HG03442 (cell line): ENCODE data around the gene DAGLA.

Source experiments
- ATAC-seq: cut with Tn5 transposase; IDR thresholded peaks from one replicate; pipeline ENCODE4 v1.9.1; 2021; ENCODE audit warnings: mild to moderate bottlenecking, moderate library complexity; ENCODE audit not compliant: unreplicated experiment

Gene DAGLA

DNA sequence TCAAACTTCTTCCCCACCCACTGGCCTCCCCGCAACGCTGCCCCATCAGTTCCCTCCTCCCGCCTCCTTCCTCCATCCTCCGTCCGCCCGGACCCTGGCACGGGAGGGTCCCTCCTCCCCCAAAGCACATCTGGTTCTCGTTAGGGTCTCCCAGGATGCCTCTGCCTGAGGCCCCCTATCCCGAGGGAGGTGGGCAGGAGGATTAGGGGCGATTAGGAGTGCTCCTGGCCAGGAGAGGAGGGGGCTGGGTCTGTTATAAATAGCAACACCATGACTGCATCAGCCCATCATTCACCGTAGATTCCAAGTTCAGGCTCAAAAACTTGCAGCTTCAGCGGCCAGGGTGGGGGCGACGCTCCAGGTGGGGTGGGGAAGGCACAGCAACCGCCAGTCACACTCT, 82.6 kb downstream of the DAGLA start:
- no peak for ATAC-seq

DNA sequence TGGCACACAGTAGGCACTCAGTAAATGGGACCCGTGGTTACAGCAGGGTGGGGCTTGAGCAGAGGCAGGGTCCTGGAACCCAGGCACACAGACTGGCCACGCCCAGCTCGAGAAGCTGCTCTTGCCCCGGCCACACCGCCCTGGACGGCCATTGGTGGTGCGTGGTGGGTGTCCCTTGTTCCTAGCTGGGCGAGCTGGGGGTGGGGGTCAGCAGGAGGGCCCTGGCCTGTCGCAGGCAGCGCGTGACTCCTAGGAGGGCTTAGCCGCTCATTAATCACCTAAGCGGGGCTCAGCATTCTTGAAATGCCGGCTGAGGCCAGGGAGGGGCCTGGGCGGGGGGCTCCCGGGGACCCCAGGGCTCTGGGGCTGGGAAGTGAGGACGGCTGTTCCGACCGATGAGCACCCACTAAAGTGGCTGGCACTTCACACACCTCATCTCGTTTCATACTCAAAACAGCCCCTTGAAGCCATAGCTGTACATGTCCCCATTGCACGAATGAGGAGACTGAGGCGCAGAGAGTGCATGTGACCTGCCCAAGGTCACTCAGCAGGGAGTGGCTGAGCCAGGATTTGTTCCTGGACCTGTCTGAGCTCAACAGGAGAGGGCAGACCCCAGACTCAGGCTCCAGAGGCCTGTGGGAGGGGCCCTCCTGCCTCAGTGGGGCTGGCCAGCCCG, 83.9 kb downstream of the DAGLA start:
- ATAC-seq = no peak

DNA sequence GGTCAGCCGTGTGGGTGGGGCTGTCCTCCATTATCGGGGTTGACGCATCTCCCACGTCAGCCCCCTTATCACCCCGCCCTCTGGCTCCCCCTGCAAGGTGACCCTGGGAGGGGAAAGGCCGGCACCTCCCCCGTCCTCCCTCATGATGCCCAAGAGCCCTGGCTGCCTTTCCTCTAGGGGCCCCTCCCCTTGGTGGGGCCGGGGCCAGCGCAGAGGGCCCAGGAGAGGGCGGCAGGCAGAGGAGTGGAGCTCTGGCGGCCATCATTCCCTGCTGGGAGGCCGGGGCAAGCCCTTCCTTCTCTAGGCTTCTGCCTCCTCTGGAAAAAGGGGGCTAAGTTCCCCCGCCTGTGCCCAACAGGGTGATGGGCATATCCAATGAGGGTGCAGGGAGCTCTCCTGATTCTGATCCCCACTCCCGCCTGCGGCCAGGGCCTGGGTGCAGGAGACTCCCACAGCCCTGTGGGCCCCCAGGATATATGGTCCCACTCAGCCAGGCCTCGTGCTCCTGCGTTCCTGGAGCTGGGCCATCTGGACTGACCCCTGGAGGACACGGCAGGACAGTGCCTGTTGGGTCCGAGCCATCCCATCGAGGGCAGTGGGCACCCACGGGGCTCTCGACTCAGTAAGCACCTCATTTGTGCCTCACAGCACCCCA, 84.5 kb downstream of the DAGLA start:
- no peak for ATAC-seq

DNA sequence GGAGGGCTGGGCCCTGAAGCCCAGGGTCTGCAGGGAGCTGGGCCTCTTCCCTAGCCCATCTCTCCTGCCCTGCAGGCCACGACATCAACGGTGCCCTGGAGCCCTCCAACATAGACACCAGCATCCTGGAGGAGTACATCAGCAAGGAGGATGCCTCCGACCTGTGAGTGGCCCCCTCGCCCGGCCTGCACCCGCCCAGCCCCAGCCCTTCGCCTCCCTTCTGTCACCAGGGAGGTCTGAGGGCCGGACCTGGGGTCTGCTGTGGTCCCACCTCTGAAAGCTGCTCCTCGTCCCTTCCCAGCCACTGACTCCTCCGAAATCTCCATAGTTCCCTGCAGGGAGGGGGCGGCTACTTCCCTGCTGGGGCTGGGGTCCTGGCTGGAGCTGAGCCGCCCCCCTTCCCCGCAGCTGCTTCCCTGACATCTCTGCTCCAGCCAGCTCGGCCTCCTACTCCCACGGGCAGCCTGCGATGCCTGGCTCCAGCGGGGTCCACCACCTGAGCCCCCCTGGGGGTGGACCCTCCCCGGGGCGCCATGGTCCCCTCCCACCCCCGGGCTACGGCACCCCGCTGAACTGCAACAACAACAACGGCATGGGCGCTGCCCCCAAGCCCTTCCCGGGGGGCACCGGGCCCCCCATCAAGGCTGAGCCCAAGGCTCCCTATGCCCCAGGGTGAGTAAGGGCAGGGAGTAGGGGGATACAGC, 85.5 kb downstream of the DAGLA start:
- no peak for ATAC-seq

DNA sequence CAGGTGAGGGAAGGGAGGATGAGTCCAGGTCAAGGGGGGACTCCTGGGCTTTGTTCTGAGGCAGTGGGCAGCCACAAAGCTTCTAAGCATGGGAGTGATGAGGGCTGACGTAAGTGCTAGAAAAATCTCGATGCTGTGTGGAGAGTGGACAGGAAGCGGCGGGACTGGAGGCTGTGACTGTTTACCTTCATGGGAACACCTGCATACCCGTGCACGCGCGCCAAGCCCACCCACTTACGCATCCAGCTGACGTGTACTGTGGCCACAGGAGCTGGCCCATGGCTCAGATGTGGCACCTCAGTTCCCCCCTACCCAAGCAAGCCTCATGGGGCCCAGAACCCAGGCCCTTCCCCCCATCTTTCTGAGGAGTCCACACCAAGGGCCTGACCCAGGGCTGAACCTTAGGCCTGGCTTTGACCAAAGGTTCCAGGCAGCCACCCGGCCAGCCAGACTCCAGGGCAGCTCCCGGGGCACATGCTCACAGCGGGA, 86.2 kb downstream of the DAGLA start:
- no peak for ATAC-seq

DNA sequence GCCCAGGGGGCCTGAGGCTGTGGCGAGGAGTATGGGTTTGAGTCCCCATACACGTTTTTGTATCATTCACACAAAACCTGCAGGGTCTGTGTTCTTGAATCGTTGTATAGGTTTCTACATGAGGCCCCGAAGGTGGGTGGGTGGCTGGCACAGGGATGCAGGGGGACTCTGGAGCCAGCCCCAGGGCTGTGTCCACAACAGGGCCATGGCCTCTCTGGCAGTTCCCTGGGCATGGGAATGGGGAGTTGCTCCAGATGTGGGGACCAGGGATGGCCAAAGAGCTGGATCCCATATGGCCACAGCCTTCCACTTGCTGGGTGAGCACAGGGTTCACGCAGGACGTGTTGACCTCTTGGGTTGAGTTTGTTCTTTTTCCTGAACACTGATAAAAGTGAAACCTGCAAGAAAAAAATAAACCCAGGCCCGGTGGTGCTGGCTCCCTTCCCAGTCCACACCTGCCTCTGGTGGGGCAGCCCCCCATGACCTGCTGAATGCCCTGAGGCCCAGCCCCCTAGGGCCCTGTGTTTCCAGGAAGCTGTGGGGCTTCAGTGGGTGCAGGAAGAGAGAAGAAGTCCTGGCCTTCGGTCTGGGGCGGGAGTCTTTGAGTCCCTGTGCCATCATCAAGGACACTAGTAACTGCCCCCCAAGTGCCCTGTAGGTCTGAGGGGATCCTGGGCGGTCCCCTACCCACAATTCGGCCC, 88.3 kb downstream of the DAGLA start:
- ATAC-seq = no peak

DNA sequence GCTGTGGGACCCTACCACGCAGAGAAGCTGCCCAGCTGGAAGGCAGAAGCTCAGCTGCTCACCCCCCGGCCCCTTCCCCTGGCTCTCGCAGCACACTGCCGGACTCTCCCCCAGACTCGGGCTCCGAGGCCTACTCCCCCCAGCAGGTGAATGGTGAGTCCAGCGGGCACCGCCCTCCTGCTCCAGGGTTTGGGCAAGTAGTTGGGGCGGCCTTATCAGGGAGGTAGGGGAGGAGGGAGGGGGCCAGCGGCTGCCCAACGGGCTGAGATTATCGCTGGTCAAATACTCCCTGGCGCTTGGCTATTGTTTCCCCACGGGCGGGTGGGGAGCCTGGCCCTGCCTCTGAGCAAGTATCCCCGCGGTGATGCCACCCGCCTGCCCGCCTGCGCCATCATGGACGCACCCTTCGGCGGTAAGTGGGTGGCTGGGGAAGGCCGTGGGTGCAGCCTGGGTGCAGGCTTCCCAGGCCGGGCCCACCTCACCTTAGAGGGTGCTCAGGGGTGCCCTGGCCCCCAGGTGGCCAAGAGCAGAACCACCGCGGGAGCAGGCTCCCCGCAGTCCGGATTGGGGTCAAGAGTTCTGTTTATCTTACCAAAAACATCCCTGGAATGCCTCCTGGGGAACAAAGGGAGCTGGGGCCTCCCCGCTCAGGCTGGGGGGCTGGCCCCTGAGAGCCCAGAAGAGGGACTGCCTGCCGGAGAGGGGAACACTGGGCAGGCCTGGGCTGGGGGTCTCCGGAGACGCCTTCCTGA, 89.2 kb downstream of the DAGLA start:
- ATAC-seq = no peak

DNA sequence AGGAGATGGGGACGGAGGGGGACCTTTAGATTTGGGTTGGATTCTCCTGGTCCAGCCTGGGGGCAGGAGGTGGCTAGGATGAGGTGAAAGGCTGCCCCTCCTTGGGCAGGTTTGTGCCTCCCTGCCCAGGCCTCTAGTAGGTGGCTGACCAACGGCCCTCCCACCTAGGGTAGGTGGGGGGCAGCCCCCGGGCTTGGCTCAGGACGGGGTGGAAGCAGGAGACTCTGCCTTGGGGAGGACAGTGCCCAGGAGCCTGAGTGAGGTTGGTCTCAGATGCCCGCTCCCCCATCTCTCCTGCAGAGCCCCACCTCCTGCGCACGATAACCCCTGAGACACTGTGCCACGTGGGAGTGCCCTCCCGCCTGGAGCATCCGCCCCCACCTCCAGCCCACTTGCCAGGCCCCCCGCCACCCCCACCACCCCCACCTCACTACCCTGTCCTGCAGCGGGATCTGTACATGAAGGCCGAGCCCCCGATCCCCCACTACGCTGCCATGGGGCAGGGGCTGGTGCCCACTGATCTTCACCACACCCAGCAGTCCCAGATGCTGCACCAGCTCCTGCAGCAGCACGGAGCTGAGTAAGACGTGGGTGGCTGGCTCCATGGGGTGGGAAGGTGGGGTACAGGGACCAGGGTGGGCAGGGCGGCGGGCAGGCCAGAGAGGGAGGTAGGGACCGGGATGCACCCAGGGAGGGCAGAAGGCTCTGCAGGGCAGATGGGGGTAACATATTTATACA, 89.9 kb downstream of the DAGLA start:
- ATAC-seq = no peak

DNA sequence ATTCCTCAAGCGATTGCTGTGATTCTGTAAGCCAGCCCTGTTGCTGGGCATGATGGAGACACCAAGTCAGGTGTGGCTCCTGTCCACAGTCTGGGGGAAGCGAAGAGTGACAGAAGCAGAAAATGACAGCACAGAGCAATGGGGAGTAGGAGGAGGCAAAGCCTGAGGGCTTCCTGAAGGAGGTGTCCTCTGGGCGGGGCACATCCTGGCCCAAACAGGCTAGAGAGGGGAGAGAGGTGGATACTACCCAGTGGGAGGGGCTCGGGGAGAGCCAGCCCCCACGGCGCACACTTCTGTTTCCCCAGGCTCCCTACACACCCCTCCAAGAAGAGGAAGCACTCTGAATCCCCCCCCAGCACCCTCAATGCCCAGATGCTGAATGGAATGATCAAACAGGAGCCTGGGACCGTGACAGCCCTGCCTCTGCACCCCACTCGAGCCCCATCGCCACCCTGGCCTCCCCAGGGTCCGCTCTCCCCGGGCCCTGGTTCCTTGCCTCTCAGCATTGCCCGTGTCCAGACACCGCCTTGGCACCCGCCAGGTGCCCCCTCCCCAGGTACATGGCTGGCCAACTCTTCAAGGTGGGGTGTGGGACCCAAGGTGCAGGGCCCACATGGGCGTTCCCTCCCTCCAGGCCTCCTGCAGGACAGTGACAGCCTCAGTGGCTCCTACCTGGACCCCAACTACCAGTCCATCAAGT, 91.2 kb downstream of the DAGLA start:
- ATAC-seq = no peak

DNA sequence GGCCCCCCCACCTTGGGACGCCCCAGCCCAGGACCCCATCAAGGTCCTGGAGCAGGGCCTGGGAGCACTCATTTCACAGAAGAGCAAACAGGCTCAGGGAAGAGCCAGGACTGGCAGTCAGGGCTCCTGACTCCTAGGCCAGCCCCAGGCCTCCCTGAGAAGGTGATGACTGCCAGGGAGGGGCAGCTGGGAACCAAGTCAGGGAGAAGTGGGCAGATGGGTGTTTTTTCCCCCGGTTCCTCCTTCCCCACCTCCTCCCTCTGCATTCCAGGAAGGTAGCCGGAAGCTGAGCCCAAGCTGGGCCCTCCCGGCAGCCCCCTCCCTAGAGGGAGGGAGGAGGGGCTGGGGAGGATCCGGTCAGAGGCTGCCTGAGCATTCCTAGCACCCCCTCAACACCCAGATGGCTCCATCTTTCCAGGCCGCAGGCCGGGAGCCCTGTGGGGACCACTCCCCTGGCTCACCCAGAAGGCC, 91.8 kb downstream of the DAGLA start:
- ATAC-seq = no peak

DNA sequence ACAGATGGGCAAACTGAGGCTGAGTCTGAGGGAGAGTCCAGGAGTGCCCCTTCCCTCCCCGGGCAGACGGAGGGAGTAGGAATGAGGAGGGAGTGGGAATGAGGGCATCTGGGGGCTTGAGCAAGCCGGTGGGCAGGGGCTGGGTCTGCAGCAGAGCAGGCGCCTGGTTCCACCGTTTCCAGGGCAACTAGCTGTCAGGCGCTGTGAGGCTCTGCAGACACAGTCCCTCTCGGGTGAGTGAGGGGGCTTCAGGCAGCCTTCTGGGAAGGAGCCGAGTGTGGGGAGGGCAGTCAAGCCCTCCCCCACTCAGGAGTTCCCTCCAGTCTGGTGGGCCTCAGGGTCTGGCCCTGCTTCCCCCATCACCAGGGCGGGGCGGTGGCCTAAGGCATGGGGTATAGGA, 93.2 kb downstream of the DAGLA start:
- ATAC-seq = no peak

DNA sequence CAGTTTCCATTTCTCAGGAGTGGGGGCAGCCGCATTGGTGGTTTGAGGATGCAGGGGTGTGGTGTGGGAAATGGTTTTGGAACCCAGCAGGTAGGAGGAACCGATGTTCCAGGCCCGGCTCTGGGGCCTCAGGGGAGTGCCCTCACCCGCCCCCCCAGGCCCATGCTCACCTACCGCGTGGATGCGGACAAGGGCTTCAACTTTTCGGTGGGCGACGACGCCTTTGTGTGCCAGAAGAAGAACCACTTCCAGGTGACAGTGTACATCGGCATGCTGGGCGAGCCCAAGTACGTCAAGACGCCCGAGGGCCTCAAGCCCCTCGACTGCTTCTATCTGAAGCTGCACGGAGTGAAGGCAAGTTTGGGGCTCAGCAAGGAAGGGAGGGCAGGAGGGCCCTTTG, 93.6 kb downstream of the DAGLA start:
- no peak for ATAC-seq

DNA sequence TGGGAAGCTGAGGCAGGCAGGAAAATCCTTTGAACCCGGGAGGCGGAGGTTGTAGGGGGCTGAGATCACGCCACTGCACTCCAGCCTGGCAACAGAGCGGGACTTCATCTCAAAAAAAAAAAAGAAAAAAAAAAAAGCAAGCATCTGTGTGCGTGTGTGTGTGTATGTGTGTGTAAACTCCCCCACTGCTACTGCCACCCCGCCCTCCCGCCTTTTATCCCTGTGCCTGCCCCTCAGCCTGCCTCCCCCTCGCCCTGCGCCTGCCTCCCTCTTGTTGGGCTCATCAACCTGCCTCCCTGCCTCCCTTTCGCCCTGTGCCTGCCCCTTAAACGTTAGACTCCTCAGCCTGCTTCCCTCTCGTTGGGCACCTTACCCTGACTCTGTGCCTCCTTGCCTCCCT, 94.2 kb downstream of the DAGLA start:
- ATAC-seq = no peak

DNA sequence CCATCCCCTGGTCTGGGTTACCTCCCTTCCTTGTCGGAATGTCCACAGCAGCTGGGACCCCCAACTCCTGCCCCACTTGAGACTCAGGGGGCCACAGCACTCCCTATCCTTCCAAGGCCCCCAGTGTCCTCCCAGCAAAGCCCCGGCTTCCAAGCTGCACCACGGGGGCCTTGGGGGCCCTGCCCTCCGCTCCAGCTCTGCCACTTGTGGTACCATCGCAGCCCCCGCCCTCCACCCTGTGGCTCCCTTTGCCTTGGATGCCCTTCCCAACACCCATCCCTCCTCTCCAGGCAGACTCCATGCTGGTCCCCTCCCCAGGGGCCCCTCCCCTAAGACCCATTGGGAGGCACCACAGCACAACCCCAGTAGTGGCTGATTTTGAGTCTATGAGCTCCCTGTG, 94.9 kb downstream of the DAGLA start:
- no peak for ATAC-seq

DNA sequence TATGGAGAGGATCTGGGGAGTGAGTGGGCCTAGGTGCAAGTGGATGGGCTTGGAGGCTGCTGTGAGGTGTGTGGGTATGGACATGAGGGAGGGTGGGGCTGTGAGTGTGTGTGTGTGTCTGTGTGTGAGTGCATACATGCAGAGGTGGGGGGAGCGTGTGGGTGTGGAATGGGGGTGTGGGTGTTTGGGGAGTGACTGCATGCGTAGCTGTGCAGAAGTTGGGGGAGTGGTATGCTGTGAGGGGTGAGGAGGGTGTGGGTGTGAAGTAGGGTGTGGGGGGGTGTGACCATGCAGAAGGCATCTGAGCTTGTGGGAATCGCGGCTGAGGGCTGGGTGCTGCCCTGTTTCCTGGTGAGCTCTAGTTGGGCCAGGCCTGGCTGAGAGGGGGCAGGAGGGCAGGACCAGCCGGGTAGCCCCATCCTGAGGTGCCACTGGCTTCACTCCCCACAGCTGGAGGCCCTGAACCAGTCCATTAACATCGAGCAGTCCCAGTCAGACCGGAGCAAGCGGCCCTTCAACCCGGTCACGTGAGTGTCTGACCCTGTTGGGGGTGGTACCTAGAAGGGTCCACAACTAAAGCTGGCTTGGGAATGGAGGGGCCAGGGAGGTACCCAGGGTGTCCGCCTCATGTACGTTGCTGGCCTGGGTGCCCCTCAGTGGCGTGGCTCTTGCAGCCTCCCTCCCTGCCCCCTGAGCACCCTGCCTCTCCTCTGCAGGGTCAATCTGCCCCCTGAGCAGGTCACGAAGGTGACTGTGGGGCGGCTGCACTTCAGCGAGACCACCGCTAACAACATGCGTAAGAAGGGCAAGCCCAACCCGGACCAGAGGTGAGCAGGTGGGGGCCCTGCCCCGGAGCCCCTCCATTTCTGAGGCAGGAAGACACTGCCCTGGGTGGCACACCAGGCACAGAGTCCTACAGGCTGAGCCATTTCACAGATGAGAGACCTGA, 95.7 kb downstream of the DAGLA start:
- no peak for ATAC-seq

DNA sequence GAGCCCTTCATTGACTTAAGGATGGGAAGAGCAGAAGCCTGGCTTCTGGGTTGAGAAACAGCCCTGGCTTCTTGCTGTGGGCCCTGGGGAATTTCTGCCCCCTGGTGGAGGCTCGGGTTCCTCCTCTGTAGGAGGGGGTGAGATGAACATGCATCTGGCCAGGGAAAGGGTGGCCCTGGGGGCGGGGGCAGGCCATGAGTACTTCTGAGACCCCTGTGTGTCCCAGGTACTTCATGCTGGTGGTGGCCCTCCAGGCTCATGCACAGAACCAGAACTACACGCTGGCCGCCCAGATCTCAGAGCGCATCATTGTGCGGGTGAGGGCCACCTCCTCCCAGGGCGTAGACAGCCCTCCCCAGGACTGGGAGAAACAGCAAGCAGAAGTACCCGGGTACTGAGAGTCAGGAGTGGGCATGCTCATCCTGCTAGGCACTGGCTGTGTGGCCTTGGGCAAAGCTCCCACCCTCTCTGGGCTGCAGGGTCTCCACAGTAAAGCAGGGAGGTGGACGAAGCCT, 96.4 kb downstream of the DAGLA start:
- ATAC-seq = peak; percentile 42

DNA sequence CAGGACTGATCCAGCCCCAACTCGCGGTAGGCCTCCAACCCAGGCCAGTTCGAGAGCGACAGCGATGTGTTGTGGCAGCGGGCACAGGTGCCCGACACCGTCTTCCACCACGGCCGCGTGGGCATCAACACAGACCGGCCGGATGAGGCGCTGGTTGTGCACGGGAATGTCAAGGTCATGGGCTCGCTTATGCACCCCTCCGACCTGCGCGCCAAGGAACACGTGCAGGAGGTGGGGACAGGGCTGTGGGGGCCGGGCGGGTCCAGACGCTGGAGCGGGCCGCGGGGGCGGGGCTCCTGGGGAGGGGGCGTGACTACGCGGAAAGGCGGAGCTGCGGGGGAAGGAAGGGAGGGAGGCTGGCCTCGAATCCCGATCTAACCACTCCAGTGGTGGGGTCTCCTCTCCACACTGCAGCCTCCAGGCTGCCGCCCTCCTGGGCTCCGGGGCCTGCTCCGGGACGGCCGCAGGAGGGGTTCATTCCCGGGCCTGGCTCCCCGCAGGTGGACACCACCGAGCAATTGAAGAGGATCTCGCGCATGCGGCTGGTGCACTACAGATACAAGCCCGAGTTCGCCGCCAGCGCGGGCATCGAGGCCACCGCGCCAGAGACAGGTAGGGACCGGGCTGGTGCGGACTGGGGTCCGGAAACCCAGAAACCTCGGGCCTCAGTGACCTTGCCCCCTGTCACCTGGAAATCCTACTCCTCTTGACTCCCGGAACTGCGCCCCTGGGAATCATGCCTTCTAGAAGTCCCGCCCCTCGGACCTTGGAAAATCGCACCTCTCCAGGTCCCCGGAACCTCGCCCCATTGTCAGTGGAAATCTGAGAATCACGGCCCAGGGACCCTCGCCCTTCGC, 97.3 kb downstream of the DAGLA start:
- ATAC-seq = no peak
